BLaER1 treated with 17β-estradiol and CSF1 and Interleukin-3, amounts not matched to agents 10 nM and 100 nM (cell line): ENCODE results near the gene RDH12.

Experiments
- H3K27ac ChIP-seq, 11 experiments: shearing (Covaris generic); formaldehyde crosslinking; 2 replicates each; pipeline ENCODE4 v1.8.1; 2022
- H3K27me3 ChIP-seq, 11 experiments: shearing (Covaris generic); formaldehyde crosslinking; 2 replicates each; pipeline ENCODE4 v1.8.1; 2022
- H3K36me3 ChIP-seq, 11 experiments: shearing (Covaris generic); formaldehyde crosslinking; 2 replicates each; pipeline ENCODE4 v1.8.1; 2022
- H3K4me1 ChIP-seq, 10 experiments: shearing (Covaris generic); formaldehyde crosslinking; 2 replicates each; pipeline ENCODE4 v1.8.1; 2022
- H3K4me2 ChIP-seq, 11 experiments: shearing (Covaris generic); formaldehyde crosslinking; 2 replicates each; pipeline ENCODE4 v1.8.1; 2022
- H3K4me3 ChIP-seq, 10 experiments: shearing (Covaris generic); formaldehyde crosslinking; 2 replicates each; pipeline ENCODE4 v1.8.1; 2022
- H3K9ac ChIP-seq, 11 experiments: shearing (Covaris generic); formaldehyde crosslinking; 2 replicates each; pipeline ENCODE4 v1.8.1; 2022
- H3K9me3 ChIP-seq, 11 experiments: shearing (Covaris generic); formaldehyde crosslinking; replicated peaks in 1 of 11; 2 replicates each; pipeline ENCODE4 v1.8.1; 2022
- H4K20me1 ChIP-seq, 11 experiments: shearing (Covaris generic); formaldehyde crosslinking; 2 replicates each; pipeline ENCODE4 v1.8.1; 2022
- Cebpa-rat ChIP-seq, 11 experiments: shearing (Covaris generic); IDR thresholded peaks; 2 replicates each; pipeline ENCODE4 v1.8.1; 2022

The RDH12 gene

GRCh38 chr14:67749341-67750084 lies 47.8 kb downstream of the RDH12 start:
- no peak for TF ChIP-seq Cebpa-rat (IDR thresholded peaks at IDR 0.05)
- Histone ChIP-seq H3K4me1 (no peaks in the 10 kb centered on the region), H3K36me3 (peaks cover 61 to 75% (median 68%) of the 10 kb centered on the region in 11 experiments), H3K9me3 (no peaks in the 10 kb centered on the region), H3K4me3 (no peak overlapping the region), H3K27ac (no peak overlapping the region), H3K27me3 (no peaks in the 10 kb centered on the region), H3K4me2 (no peak overlapping the region), H4K20me1 (no peaks in the 10 kb centered on the region), H3K9ac (no peak overlapping the region)

- Histone ChIP-seq H3K27ac (no peak overlapping the region), H3K9ac (no peak overlapping the region), H3K9me3 (no peaks in the 10 kb centered on the region), H3K27me3 (no peaks in the 10 kb centered on the region), H3K4me2 (no peak overlapping the region), H4K20me1 (no peaks in the 10 kb centered on the region), H3K4me3 (no peak overlapping the region), H3K36me3 (peaks cover 56 to 97% (median 72%) of the 10 kb centered on the region in 11 experiments), H3K4me1 (no peaks in the 10 kb centered on the region)
- TF ChIP-seq Cebpa-rat (IDR thresholded peaks at IDR 0.05), result no peak
Measured at GRCh38 chr14:67756496-67756895, 54.8 kb downstream of the RDH12 start.

- no peak for TF ChIP-seq Cebpa-rat (IDR thresholded peaks at IDR 0.05)
- no peak overlapping the region for H3K4me3 ChIP-seq
- H3K9ac ChIP-seq, result no peak overlapping the region
- no peaks in the 10 kb centered on the region for H4K20me1 ChIP-seq
- no peaks in the 10 kb centered on the region for H3K9me3 ChIP-seq
- no peak overlapping the region for H3K27ac ChIP-seq
- H3K36me3 ChIP-seq, result peaks cover 55 to 97% (median 70%) of the 10 kb centered on the region in 11 experiments
- no peaks in the 10 kb centered on the region for H3K4me1 ChIP-seq
- no peak overlapping the region for H3K4me2 ChIP-seq
- H3K27me3 ChIP-seq, result no peaks in the 10 kb centered on the region
Measured at GRCh38 chr14:67757175-67757574, 55.5 kb downstream of the RDH12 start.

GRCh38 chr14:67759916-67760315 lies 58.2 kb downstream of the RDH12 start:
- no peak for TF ChIP-seq Cebpa-rat (IDR thresholded peaks at IDR 0.05)
- Histone ChIP-seq H3K4me1 (no peaks in the 10 kb centered on the region), H3K9me3 (no peaks in the 10 kb centered on the region), H4K20me1 (no peaks in the 10 kb centered on the region), H3K27me3 (no peaks in the 10 kb centered on the region), H3K4me2 (no peak overlapping the region), H3K27ac (no peak overlapping the region), H3K36me3 (peaks cover 48 to 96% (median 70%) of the 10 kb centered on the region in 11 experiments), H3K9ac (no peak overlapping the region), H3K4me3 (no peak overlapping the region)

- H3K9ac ChIP-seq, result no peak overlapping the region
- no peak overlapping the region for H3K4me2 ChIP-seq
- no peak for TF ChIP-seq Cebpa-rat (IDR thresholded peaks at IDR 0.05)
- peaks cover 0 to 19% (median 10%) of the 10 kb centered on the region in 10 experiments; a peak in 12 of 20 replicates for H3K4me1 ChIP-seq
- peaks cover 0 to 12% (median 0%) of the 10 kb centered on the region in 11 experiments; a peak in 3 of 22 replicates for H4K20me1 ChIP-seq
- H3K9me3 ChIP-seq, result no peaks in the 10 kb centered on the region
- no peak overlapping the region for H3K4me3 ChIP-seq
- peaks cover 46 to 88% (median 70%) of the 10 kb centered on the region in 11 experiments for H3K36me3 ChIP-seq
- H3K27ac ChIP-seq, result no peak overlapping the region
- no peaks in the 10 kb centered on the region for H3K27me3 ChIP-seq
Measured at GRCh38 chr14:67762051-67762450, 60.4 kb downstream of the RDH12 start.

- H3K36me3 ChIP-seq, result peaks cover 57 to 89% (median 77%) of the 10 kb centered on the region in 11 experiments
- no peaks in the 10 kb centered on the region for H3K9me3 ChIP-seq
- peaks cover 0 to 29% (median 11%) of the 10 kb centered on the region in 10 experiments; a peak in 12 of 20 replicates for H3K4me1 ChIP-seq
- no peak for TF ChIP-seq Cebpa-rat (IDR thresholded peaks at IDR 0.05)
- H3K27ac ChIP-seq, result no peak overlapping the region
- H4K20me1 ChIP-seq, result peaks cover 0 to 13% (median 0%) of the 10 kb centered on the region in 11 experiments; a peak in 3 of 22 replicates
- H3K4me2 ChIP-seq, result no peak overlapping the region
- no peak overlapping the region for H3K4me3 ChIP-seq
- H3K27me3 ChIP-seq, result no peaks in the 10 kb centered on the region
- no peak overlapping the region for H3K9ac ChIP-seq
Measured at GRCh38 chr14:67763158-67763822, 61.6 kb downstream of the RDH12 start.

GRCh38 chr14:67764496-67764895 lies 62.8 kb downstream of the RDH12 start:
- H3K9me3 ChIP-seq, result no peaks in the 10 kb centered on the region
- no peak for TF ChIP-seq Cebpa-rat (IDR thresholded peaks at IDR 0.05)
- peaks cover 0 to 13% (median 0%) of the 10 kb centered on the region in 11 experiments; a peak in 3 of 22 replicates for H4K20me1 ChIP-seq
- H3K27ac ChIP-seq, result no peak overlapping the region
- H3K4me3 ChIP-seq, result no peak overlapping the region
- no peak overlapping the region for H3K9ac ChIP-seq
- H3K4me2 ChIP-seq, result no peak overlapping the region
- no peaks in the 10 kb centered on the region for H3K27me3 ChIP-seq
- peaks cover 0 to 29% (median 11%) of the 10 kb centered on the region in 10 experiments; a peak in 12 of 20 replicates for H3K4me1 ChIP-seq
- H3K36me3 ChIP-seq, result peaks cover 67 to 98% (median 89%) of the 10 kb centered on the region in 11 experiments

- H4K20me1 ChIP-seq, result peaks cover 0 to 13% (median 0%) of the 10 kb centered on the region in 11 experiments; a peak in 3 of 22 replicates
- no peaks in the 10 kb centered on the region for H3K27me3 ChIP-seq
- peaks cover 0 to 29% (median 11%) of the 10 kb centered on the region in 10 experiments; a peak in 12 of 20 replicates for H3K4me1 ChIP-seq
- TF ChIP-seq Cebpa-rat (IDR thresholded peaks at IDR 0.05), result no peak
- no peak overlapping the region for H3K27ac ChIP-seq
- peak overlapping the region in 2 of 11 experiments; percentile 62 to 66; a peak in 3 of 22 replicates for H3K4me2 ChIP-seq
- H3K9me3 ChIP-seq, result no peaks in the 10 kb centered on the region
- H3K36me3 ChIP-seq, result peaks cover 71 to 98% (median 89%) of the 10 kb centered on the region in 11 experiments
- H3K9ac ChIP-seq, result no peak overlapping the region
- H3K4me3 ChIP-seq, result no peak overlapping the region
Measured at GRCh38 chr14:67765192-67765834, 63.6 kb downstream of the RDH12 start.
